Liver (tissue), 10 donors: ENCODE measurements around the gene CCT4. TPM values are rescaled to one million over a fixed set of nuclear protein-coding genes. Genes with fewer than 3 reads are reported as not detected.

ENCODE experiments used
- DNase-seq: peaks from one replicate; pipeline ENCODE4 v3.0.0-alpha.2; 2017; ENCODE audit warnings: low spot score
- H3K27ac ChIP-seq, 2 donors: one replicate each; pipeline ENCODE4 v1.7.0; 2013; ENCODE audit warnings: inconsistent platforms in 2 of 2, low read length in 2 of 2, control low read depth in 1 of 2, low read depth in 1 of 2, mild to moderate bottlenecking in 1 of 2
- H3K27me3 ChIP-seq, 4 donors: one replicate each; pipeline versions ENCODE4 v1.6.1 to v1.7.0; 2013; ENCODE audit warnings: low read length in 3 of 4, inconsistent platforms in 1 of 4, mild to moderate bottlenecking in 1 of 4, moderate library complexity in 1 of 4; ENCODE audit not compliant: control insufficient read depth in 4 of 4, insufficient read depth in 4 of 4
- H3K36me3 ChIP-seq, 4 donors: one replicate each; pipeline versions ENCODE4 v1.6.1 to v1.7.0; 2013; ENCODE audit warnings: low read length in 3 of 4, mild to moderate bottlenecking in 3 of 4, low read depth in 1 of 4, moderate library complexity in 1 of 4; ENCODE audit not compliant: control insufficient read depth in 4 of 4, insufficient read depth in 3 of 4
- H3K4me1 ChIP-seq, 4 donors: one replicate each; pipeline versions ENCODE4 v1.6.1 to v1.7.0; 2013; ENCODE audit warnings: low read length in 3 of 4, mild to moderate bottlenecking in 3 of 4, moderate library complexity in 1 of 4; ENCODE audit not compliant: control insufficient read depth in 4 of 4, insufficient read depth in 4 of 4
- H3K4me3 ChIP-seq, 3 donors: one replicate each; pipeline versions ENCODE4 v1.6.1 to v1.7.0; 2013; ENCODE audit warnings: low read length in 3 of 3, control low read depth in 1 of 3, low read depth in 1 of 3, mild to moderate bottlenecking in 1 of 3
- H3K9ac ChIP-seq, 2 donors: one replicate each; pipeline ENCODE4 v1.7.0; 2013; ENCODE audit warnings: low read length in 2 of 2, mild to moderate bottlenecking in 2 of 2, moderate library complexity in 2 of 2, control low read depth in 1 of 2, low read depth in 1 of 2
- H3K9me3 ChIP-seq, 4 donors: one replicate each; pipeline versions ENCODE4 v1.6.1 to v1.7.0; 2013; ENCODE audit warnings: low read length in 3 of 4; ENCODE audit not compliant: control insufficient read depth in 4 of 4
- EGR1 ChIP-seq, 2 donors: IDR thresholded peaks; 2 replicates each; pipeline ENCODE4 v1.6.1; 2016 to 2018; ENCODE audit warnings: antibody characterized with exemption in 2 of 2, low read depth in 2 of 2
- FOXA1 ChIP-seq: IDR thresholded peaks from 2 replicates; pipeline ENCODE4 v1.6.1; 2016; ENCODE audit warnings: antibody characterized with exemption
- FOXA2 ChIP-seq: IDR thresholded peaks from 2 replicates; pipeline ENCODE4 v1.6.1; 2016; ENCODE audit warnings: antibody characterized with exemption
- GABPA ChIP-seq, 2 donors: IDR thresholded peaks in 1 of 2; conservative IDR thresholded peaks in 1 of 2; 2 replicates each; pipeline ENCODE4 v1.6.1; 2016; ENCODE audit warnings: antibody characterized with exemption in 2 of 2, mild to moderate bottlenecking in 1 of 2, moderate library complexity in 1 of 2
- HNF4A ChIP-seq, 2 donors: conservative IDR thresholded peaks; 2 replicates each; pipeline ENCODE4 v1.6.1; 2016; ENCODE audit warnings: antibody characterized with exemption in 2 of 2, mild to moderate bottlenecking in 2 of 2
- HNF4G ChIP-seq: IDR thresholded peaks from 2 replicates; pipeline ENCODE4 v1.6.1; 2016; ENCODE audit warnings: antibody characterized with exemption
- JUND ChIP-seq, 2 donors: IDR thresholded peaks; 2 replicates each; pipeline ENCODE4 v1.6.1; 2016; ENCODE audit warnings: antibody characterized with exemption in 2 of 2
- NR2F2 ChIP-seq: IDR thresholded peaks from 2 replicates; pipeline ENCODE4 v1.6.1; 2016; ENCODE audit warnings: antibody characterized with exemption
- RXRA ChIP-seq, 2 donors: IDR thresholded peaks; 2 replicates each; pipeline ENCODE4 v1.6.1; 2017 to 2018; ENCODE audit warnings: antibody characterized with exemption in 2 of 2, mild to moderate bottlenecking in 1 of 2
- SP1 ChIP-seq: IDR thresholded peaks from 2 replicates; pipeline ENCODE4 v1.6.1; 2018; ENCODE audit warnings: antibody characterized with exemption, mild to moderate bottlenecking
- TAF1 ChIP-seq: conservative IDR thresholded peaks from 2 replicates; pipeline ENCODE4 v1.6.1; 2016; ENCODE audit warnings: antibody characterized with exemption, mild to moderate bottlenecking
- WGBS: extraction: QIAGEN DNeasy Blood & Tissue Kit; methylation state at CpG from one replicate; pipeline ENCODE4 v1.1.7; 2013; 5-methylcytosine and 5-hydroxymethylcytosine counted together
- polyA plus RNA-seq, 2 donors: library from polyadenylated mRNA; stranded (reverse) in 1 of 2; unstranded in 1 of 2; fragments of 200-250 nt in 1 of 2; fragments of >200 nt in 1 of 2; fragmentation: Nextera tagmentation in 1 of 2; extraction: Ambion mirVana in 1 of 2; gene quantifications; one replicate each; pipeline versions ENCODE4 v1.2.1 to v1.2.3, GENCODE V29; 2013 to 2015
- small RNA-seq: library from RNA; depleted of rRNA; stranded (forward); fragments of <200 nt; gene quantifications from one replicate; pipeline ENCODE3, GENCODE V24; 2014
- total RNA-seq, 2 donors: library from RNA; depleted of rRNA; stranded (reverse); fragments of >200 nt; gene quantifications; one replicate each; pipeline ENCODE4 v1.2.3, GENCODE V29; 2014
- TF ChIP-seq, protein P1 (sequence below): fragments of 150-350 bp; IDR thresholded peaks from 2 replicates; pipeline ENCODE4 v1.5.1; 2017; ENCODE audit warnings: improper control_type of control experiment, low read depth, low read length; ENCODE audit not compliant: missing input control
- TF ChIP-seq, protein P2 (sequence below): IDR thresholded peaks from 2 replicates; pipeline ENCODE4 v1.6.1; 2016; ENCODE audit warnings: antibody characterized with exemption
- TF ChIP-seq, protein P3 (sequence below): IDR thresholded peaks from 2 replicates; pipeline ENCODE4 v1.6.1; 2016; ENCODE audit warnings: antibody characterized with exemption
- TF ChIP-seq, protein P4 (sequence below): IDR thresholded peaks from 2 replicates; pipeline ENCODE4 v1.6.1; 2016; ENCODE audit warnings: antibody characterized with exemption
- TF ChIP-seq, protein P5 (sequence below): IDR thresholded peaks from 2 replicates; pipeline ENCODE4 v1.6.1; 2016; ENCODE audit warnings: antibody characterized with exemption, mild to moderate bottlenecking
- donor health status: healthy.
- donor health status: healthy.
- donor health status: healthy.
- donor health status: healthy.
- donor health status: healthy.

Gene CCT4
- total and polyA plus RNA-seq, 4 donors: 35.7 to 65.2 (median 38.4) TPM

DNA sequence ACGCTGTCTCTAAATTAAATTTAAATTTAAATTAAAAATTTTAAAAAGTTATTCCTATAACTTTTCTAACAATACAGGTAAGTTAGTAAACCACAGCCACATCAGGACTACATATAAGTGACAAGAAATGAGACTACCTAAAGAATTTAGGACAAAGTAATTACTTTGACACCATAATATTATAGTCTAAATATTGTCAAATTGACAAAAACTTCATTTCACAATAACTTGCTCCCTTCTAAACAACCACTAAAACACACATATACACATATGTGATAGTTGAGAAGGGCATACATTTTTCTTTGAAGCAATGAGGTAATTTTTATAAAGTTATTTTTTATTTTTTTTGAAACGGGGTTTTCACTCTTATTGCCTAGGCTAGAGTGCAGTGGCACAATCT is 66.2 kb downstream of the CCT4 start:
- Histone ChIP-seq H3K27me3 (no peaks in the 10 kb centered on the region), H3K9ac (no peak overlapping the region), H3K36me3 (no peaks in the 10 kb centered on the region), H3K4me1 (no peaks in the 10 kb centered on the region), H3K9me3 (no peaks in the 10 kb centered on the region), H3K27ac (no peak overlapping the region), H3K4me3 (no peak overlapping the region)
- DNase-seq: no peak
- no peak for TF ChIP-seq FOXA1
- TF ChIP-seq RXRA (IDR thresholded peaks at IDR 0.05): no peak
- no peak for TF ChIP-seq GABPA (IDR thresholded peaks at IDR 0.05 in 1 of 2, conservative IDR thresholded peaks at IDR 0.05 in 1 of 2)
- no peak for TF ChIP-seq FOXA2
- TF ChIP-seq HNF4A (conservative IDR thresholded peaks at IDR 0.05): no peak
- TF ChIP-seq, protein P1, sequence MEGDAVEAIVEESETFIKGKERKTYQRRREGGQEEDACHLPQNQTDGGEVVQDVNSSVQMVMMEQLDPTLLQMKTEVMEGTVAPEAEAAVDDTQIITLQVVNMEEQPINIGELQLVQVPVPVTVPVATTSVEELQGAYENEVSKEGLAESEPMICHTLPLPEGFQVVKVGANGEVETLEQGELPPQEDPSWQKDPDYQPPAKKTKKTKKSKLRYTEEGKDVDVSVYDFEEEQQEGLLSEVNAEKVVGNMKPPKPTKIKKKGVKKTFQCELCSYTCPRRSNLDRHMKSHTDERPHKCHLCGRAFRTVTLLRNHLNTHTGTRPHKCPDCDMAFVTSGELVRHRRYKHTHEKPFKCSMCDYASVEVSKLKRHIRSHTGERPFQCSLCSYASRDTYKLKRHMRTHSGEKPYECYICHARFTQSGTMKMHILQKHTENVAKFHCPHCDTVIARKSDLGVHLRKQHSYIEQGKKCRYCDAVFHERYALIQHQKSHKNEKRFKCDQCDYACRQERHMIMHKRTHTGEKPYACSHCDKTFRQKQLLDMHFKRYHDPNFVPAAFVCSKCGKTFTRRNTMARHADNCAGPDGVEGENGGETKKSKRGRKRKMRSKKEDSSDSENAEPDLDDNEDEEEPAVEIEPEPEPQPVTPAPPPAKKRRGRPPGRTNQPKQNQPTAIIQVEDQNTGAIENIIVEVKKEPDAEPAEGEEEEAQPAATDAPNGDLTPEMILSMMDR: no peak
- TF ChIP-seq, protein P2, sequence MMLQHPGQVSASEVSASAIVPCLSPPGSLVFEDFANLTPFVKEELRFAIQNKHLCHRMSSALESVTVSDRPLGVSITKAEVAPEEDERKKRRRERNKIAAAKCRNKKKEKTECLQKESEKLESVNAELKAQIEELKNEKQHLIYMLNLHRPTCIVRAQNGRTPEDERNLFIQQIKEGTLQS: no peak
- no peak for TF ChIP-seq TAF1
- TF ChIP-seq, protein P3, sequence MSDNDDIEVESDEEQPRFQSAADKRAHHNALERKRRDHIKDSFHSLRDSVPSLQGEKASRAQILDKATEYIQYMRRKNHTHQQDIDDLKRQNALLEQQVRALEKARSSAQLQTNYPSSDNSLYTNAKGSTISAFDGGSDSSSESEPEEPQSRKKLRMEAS: no peak
- TF ChIP-seq SP1: no peak
- no peak for TF ChIP-seq HNF4G
- TF ChIP-seq, protein P4, sequence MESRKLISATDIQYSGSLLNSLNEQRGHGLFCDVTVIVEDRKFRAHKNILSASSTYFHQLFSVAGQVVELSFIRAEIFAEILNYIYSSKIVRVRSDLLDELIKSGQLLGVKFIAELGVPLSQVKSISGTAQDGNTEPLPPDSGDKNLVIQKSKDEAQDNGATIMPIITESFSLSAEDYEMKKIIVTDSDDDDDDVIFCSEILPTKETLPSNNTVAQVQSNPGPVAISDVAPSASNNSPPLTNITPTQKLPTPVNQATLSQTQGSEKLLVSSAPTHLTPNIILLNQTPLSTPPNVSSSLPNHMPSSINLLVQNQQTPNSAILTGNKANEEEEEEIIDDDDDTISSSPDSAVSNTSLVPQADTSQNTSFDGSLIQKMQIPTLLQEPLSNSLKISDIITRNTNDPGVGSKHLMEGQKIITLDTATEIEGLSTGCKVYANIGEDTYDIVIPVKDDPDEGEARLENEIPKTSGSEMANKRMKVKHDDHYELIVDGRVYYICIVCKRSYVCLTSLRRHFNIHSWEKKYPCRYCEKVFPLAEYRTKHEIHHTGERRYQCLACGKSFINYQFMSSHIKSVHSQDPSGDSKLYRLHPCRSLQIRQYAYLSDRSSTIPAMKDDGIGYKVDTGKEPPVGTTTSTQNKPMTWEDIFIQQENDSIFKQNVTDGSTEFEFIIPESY: no peak
- no peak for TF ChIP-seq EGR1 (IDR thresholded peaks at IDR 0.05; ENCODE audit: low read depth in 2 of 2)
- TF ChIP-seq NR2F2: no peak
- TF ChIP-seq, protein P5, sequence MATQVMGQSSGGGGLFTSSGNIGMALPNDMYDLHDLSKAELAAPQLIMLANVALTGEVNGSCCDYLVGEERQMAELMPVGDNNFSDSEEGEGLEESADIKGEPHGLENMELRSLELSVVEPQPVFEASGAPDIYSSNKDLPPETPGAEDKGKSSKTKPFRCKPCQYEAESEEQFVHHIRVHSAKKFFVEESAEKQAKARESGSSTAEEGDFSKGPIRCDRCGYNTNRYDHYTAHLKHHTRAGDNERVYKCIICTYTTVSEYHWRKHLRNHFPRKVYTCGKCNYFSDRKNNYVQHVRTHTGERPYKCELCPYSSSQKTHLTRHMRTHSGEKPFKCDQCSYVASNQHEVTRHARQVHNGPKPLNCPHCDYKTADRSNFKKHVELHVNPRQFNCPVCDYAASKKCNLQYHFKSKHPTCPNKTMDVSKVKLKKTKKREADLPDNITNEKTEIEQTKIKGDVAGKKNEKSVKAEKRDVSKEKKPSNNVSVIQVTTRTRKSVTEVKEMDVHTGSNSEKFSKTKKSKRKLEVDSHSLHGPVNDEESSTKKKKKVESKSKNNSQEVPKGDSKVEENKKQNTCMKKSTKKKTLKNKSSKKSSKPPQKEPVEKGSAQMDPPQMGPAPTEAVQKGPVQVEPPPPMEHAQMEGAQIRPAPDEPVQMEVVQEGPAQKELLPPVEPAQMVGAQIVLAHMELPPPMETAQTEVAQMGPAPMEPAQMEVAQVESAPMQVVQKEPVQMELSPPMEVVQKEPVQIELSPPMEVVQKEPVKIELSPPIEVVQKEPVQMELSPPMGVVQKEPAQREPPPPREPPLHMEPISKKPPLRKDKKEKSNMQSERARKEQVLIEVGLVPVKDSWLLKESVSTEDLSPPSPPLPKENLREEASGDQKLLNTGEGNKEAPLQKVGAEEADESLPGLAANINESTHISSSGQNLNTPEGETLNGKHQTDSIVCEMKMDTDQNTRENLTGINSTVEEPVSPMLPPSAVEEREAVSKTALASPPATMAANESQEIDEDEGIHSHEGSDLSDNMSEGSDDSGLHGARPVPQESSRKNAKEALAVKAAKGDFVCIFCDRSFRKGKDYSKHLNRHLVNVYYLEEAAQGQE: no peak
- TF ChIP-seq JUND (IDR thresholded peaks at IDR 0.05): no peak
- 95% methylated on average over 2 of the region's 2 CpGs for WGBS

Small RNAs within 50 kb of the gene (small RNA-seq; reads per million reads assigned to genes)
- gene RF00019: not detected

Other genes starting within 250 kb of the CCT4 start
- under 1 TPM; 0.59 to 0.98 TPM for gene FAM161A, start 34.6 kb downstream of the CCT4 start, total RNA-seq
- gene FAM161A, start 34.6 kb downstream of the CCT4 start, polyA plus RNA-seq: 1 to 10 TPM in 1 of 2 donors, under 1 TPM in 1; 0.54 to 1.2 TPM
- 10 to 100 TPM; 17.4 to 21.1 TPM for gene COMMD1, start 17.0 kb upstream of the CCT4 start, total RNA-seq
- gene COMMD1, start 17.0 kb upstream of the CCT4 start, polyA plus RNA-seq: 10 to 100 TPM; 20.4 to 47.9 TPM